HG02852 (cell line): ENCODE data around the gene CFAP45.

Experiments used
- ATAC-seq: cut with Tn5 transposase; IDR thresholded peaks from one replicate; pipeline ENCODE4 v1.9.1; 2021; ENCODE audit warnings: mild to moderate bottlenecking, moderate library complexity; ENCODE audit not compliant: unreplicated experiment

Gene CFAP45

GRCh38 chr1:159829273-159829634 lies 70.7 kb downstream of the CFAP45 start:
- peak; percentile 76 for ATAC-seq

- ATAC-seq = no peak
Measured at GRCh38 chr1:159828581-159829272, 71.2 kb downstream of the CFAP45 start.

- ATAC-seq = no peak
Measured at GRCh38 chr1:159828176-159828575, 71.8 kb downstream of the CFAP45 start.

- ATAC-seq = no peak
Measured at GRCh38 chr1:159827549-159827948, 72.4 kb downstream of the CFAP45 start.

GRCh38 chr1:159827102-159827490 lies 72.9 kb downstream of the CFAP45 start:
- ATAC-seq = no peak

GRCh38 chr1:159826441-159827101 lies 73.4 kb downstream of the CFAP45 start, which contains the start of gene SLAMF8:
SLAMF8 (plus strand) TSS chr1:159826873; CDS start chr1:159826899, 26 bp downstream.
- ATAC-seq = peak; percentile 66

- ATAC-seq = no peak
Measured at GRCh38 chr1:159825564-159825963, 74.4 kb downstream of the CFAP45 start.

GRCh38 chr1:159823406-159823805 lies 76.6 kb downstream of the CFAP45 start:
- no peak for ATAC-seq
